TTC549 (cell line): ENCODE results near the gene NPTXR.

Experiments
- FAIRE-seq: peaks from 2 replicates; lab custom pipeline; 2012; peaks lifted over from hg19 to GRCh38; lab: Jason Lieb, UNC

Gene NPTXR

GRCh38 chr22:38843657-38844314 lies at the start of gene NPTXR:
Gene NPTXR (minus strand): TSS chr22:38844028.
- FAIRE-seq: no peak

- no peak for FAIRE-seq
Observed at GRCh38 chr22:38891256-38891655, 47.4 kb upstream of the NPTXR start.

GRCh38 chr22:38890377-38890776 lies 46.5 kb upstream of the NPTXR start:
- no peak for FAIRE-seq

GRCh38 chr22:38886333-38886732 lies 42.5 kb upstream of the NPTXR start:
- no peak for FAIRE-seq

GRCh38 chr22:38882972-38883622 lies 39.3 kb upstream of the NPTXR start:
- FAIRE-seq: no peak

GRCh38 chr22:38881997-38882879 lies 38.4 kb upstream of the NPTXR start:
- FAIRE-seq: no peak

- FAIRE-seq: no peak
Observed at GRCh38 chr22:38881464-38881871, 37.6 kb upstream of the NPTXR start.

GRCh38 chr22:38879961-38880360 lies 36.1 kb upstream of the NPTXR start:
- no peak for FAIRE-seq

GRCh38 chr22:38879108-38879729 lies 35.4 kb upstream of the NPTXR start:
- no peak for FAIRE-seq

- no peak for FAIRE-seq
Observed at GRCh38 chr22:38878001-38878400, 34.2 kb upstream of the NPTXR start.

GRCh38 chr22:38874529-38875222 lies 30.8 kb upstream of the NPTXR start:
- no peak for FAIRE-seq

- no peak for FAIRE-seq
Observed at GRCh38 chr22:38873469-38874411, 29.9 kb upstream of the NPTXR start.

GRCh38 chr22:38872831-38873248 lies 29.0 kb upstream of the NPTXR start:
- FAIRE-seq: no peak

GRCh38 chr22:38872172-38872830 lies 28.5 kb upstream of the NPTXR start, which contains the start of gene CBX6:
Gene CBX6 (minus strand): TSS chr22:38872216. CDS start chr22:38872190, 26 bp downstream.
- no peak for FAIRE-seq

- no peak for FAIRE-seq
Observed at GRCh38 chr22:38871360-38872171, 27.7 kb upstream of the NPTXR start.

- no peak for FAIRE-seq
Observed at GRCh38 chr22:38870791-38871359, 27.0 kb upstream of the NPTXR start.

GRCh38 chr22:38870312-38870741 lies 26.5 kb upstream of the NPTXR start:
- FAIRE-seq: peak; percentile 61

- no peak for FAIRE-seq
Observed at GRCh38 chr22:38869663-38870062, 25.8 kb upstream of the NPTXR start.

- no peak for FAIRE-seq
Observed at GRCh38 chr22:38868886-38869381, 25.1 kb upstream of the NPTXR start.
